Breast epithelium (tissue), 3 donors: ENCODE results near the gene CD53.

Experiments
- POLR2A ChIP-seq: fragments of 450-650 bp; IDR thresholded peaks from one replicate; pipeline ENCODE4 v1.6.1; 2016; ENCODE audit warnings: antibody characterized with exemption, mild to moderate bottlenecking, moderate library complexity
- TF ChIP-seq, protein P1 (sequence below), 3 donors: fragments of 450-650 bp; IDR thresholded peaks; one replicate each; pipeline ENCODE4 v1.5.1; 2016 to 2017; ENCODE audit warnings: antibody characterized with exemption in 3 of 3, mild to moderate bottlenecking in 3 of 3, moderate library complexity in 3 of 3

DNA sequence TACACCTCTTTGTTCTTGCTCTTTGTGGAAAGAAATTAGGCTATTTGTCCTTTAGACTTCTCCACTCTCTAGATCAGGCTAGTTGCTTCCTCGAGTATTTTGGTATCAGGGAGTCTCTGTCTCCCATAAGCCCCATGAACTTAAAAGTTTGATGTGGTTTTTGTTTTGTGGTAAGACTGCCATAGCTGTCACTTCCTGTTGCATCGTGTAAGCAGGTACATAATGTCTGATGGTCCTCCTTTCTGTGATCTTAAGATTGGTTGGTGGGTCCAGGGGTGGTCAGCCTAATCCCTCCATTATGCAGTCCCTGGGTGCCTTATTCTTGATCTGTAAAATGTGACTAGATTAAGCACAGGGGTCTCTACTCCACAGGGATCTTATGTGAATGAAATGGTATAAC, 23.1 kb downstream of the CD53 start:
- TF ChIP-seq POLR2A, result no peak
- TF ChIP-seq, protein P1, sequence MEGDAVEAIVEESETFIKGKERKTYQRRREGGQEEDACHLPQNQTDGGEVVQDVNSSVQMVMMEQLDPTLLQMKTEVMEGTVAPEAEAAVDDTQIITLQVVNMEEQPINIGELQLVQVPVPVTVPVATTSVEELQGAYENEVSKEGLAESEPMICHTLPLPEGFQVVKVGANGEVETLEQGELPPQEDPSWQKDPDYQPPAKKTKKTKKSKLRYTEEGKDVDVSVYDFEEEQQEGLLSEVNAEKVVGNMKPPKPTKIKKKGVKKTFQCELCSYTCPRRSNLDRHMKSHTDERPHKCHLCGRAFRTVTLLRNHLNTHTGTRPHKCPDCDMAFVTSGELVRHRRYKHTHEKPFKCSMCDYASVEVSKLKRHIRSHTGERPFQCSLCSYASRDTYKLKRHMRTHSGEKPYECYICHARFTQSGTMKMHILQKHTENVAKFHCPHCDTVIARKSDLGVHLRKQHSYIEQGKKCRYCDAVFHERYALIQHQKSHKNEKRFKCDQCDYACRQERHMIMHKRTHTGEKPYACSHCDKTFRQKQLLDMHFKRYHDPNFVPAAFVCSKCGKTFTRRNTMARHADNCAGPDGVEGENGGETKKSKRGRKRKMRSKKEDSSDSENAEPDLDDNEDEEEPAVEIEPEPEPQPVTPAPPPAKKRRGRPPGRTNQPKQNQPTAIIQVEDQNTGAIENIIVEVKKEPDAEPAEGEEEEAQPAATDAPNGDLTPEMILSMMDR (IDR thresholded peaks at IDR 0.05), result no peak
